ENCODE results near the gene PKP4.

Gene PKP4

GRCh38 chr2:158723921-158724802 is 267.4 kb downstream of the PKP4 start:
- H4K20me1 ChIP-seq (ENCODE audit: insufficient read depth, low read length), result no peaks in the 10 kb centered on the region
- no peaks in the 10 kb centered on the region for H3K79me2 ChIP-seq (ENCODE audit: insufficient read depth, low read length)
- no peaks in the 10 kb centered on the region for H3K4me1 ChIP-seq (ENCODE audit: insufficient read depth, low read length)
- no peak overlapping the region for H3K9ac ChIP-seq (ENCODE audit: low read depth, low read length)
- H3K4me2 ChIP-seq (ENCODE audit: insufficient read depth, low read length), result no peak overlapping the region
- ATAC-seq (ENCODE audit: insufficient read depth, low read depth) (peak; percentile 12; the same call in 1 of the 3 replicates), DNase-seq (no peak)
- no peaks in the 10 kb centered on the region for H3K27me3 ChIP-seq (ENCODE audit: insufficient read depth, low read length, poor library complexity)
- no peak overlapping the region for H3K27ac ChIP-seq (ENCODE audit: low read length)
- H3K36me3 ChIP-seq (ENCODE audit: insufficient read depth, low read length), result no peaks in the 10 kb centered on the region
- H3K4me3 ChIP-seq (ENCODE audit: low read depth in 1 of 2, low read length in 2 of 2), result no peak overlapping the region
- no peak overlapping the region for H2AFZ ChIP-seq (ENCODE audit: low read depth, low read length)
- TF ChIP-seq CTCF (IDR thresholded peaks at IDR 0.05; ENCODE audit: borderline replicate concordance, extremely low read depth, low read length, poor library complexity, severe bottlenecking), result peak; percentile 42
- TF ChIP-seq EZH2 (IDR thresholded peaks at IDR 0.05; ENCODE audit: borderline replicate concordance, low read depth, low read length, severe bottlenecking), result no peak
- H3K9me3 ChIP-seq (ENCODE audit: insufficient read depth, low read length, severe bottlenecking), result no peaks in the 10 kb centered on the region

GRCh38 chr2:158724803-158725381 is 268.1 kb downstream of the PKP4 start:
- Histone ChIP-seq H3K27ac (ENCODE audit: low read length) (no peak overlapping the region), H2AFZ (ENCODE audit: low read depth, low read length) (no peak overlapping the region), H3K4me3 (ENCODE audit: low read depth in 1 of 2, low read length in 2 of 2) (no peak overlapping the region), H3K36me3 (ENCODE audit: insufficient read depth, low read length) (no peaks in the 10 kb centered on the region), H4K20me1 (ENCODE audit: insufficient read depth, low read length) (no peaks in the 10 kb centered on the region), H3K4me1 (ENCODE audit: insufficient read depth, low read length) (no peaks in the 10 kb centered on the region), H3K9me3 (ENCODE audit: insufficient read depth, low read length, severe bottlenecking) (no peaks in the 10 kb centered on the region), H3K79me2 (ENCODE audit: insufficient read depth, low read length) (no peaks in the 10 kb centered on the region), H3K9ac (ENCODE audit: low read depth, low read length) (no peak overlapping the region), H3K27me3 (ENCODE audit: insufficient read depth, low read length, poor library complexity) (no peaks in the 10 kb centered on the region), H3K4me2 (ENCODE audit: insufficient read depth, low read length) (no peak overlapping the region)
- ATAC-seq (ENCODE audit: insufficient read depth, low read depth) (no peak), DNase-seq (no peak)
- TF ChIP-seq CTCF (IDR thresholded peaks at IDR 0.05; ENCODE audit: borderline replicate concordance, extremely low read depth, low read length, poor library complexity, severe bottlenecking), result no peak
- TF ChIP-seq EZH2 (IDR thresholded peaks at IDR 0.05; ENCODE audit: borderline replicate concordance, low read depth, low read length, severe bottlenecking), result no peak

GRCh38 chr2:158725441-158725891 is 268.7 kb downstream of the PKP4 start:
- Histone ChIP-seq H3K36me3 (ENCODE audit: insufficient read depth, low read length) (no peaks in the 10 kb centered on the region), H3K9me3 (ENCODE audit: insufficient read depth, low read length, severe bottlenecking) (no peaks in the 10 kb centered on the region), H4K20me1 (ENCODE audit: insufficient read depth, low read length) (no peaks in the 10 kb centered on the region), H3K9ac (ENCODE audit: low read depth, low read length) (no peak overlapping the region), H3K4me2 (ENCODE audit: insufficient read depth, low read length) (no peak overlapping the region), H2AFZ (ENCODE audit: low read depth, low read length) (no peak overlapping the region), H3K4me1 (ENCODE audit: insufficient read depth, low read length) (no peaks in the 10 kb centered on the region), H3K79me2 (ENCODE audit: insufficient read depth, low read length) (no peaks in the 10 kb centered on the region), H3K4me3 (ENCODE audit: low read depth in 1 of 2, low read length in 2 of 2) (no peak overlapping the region), H3K27ac (ENCODE audit: low read length) (no peak overlapping the region), H3K27me3 (ENCODE audit: insufficient read depth, low read length, poor library complexity) (peaks cover 3% of the 10 kb centered on the region)
- TF ChIP-seq EZH2 (IDR thresholded peaks at IDR 0.05; ENCODE audit: borderline replicate concordance, low read depth, low read length, severe bottlenecking), result no peak
- no peak for TF ChIP-seq CTCF (IDR thresholded peaks at IDR 0.05; ENCODE audit: borderline replicate concordance, extremely low read depth, low read length, poor library complexity, severe bottlenecking)
- DNase-seq, result no peak
- no peak for ATAC-seq (ENCODE audit: insufficient read depth, low read depth)
